Adrenal gland (tissue), 12 donors: ENCODE results near the gene ADARB2. TPM values are rescaled to one million over a fixed set of nuclear protein-coding genes. Genes with fewer than 3 reads are reported as not detected.

ENCODE experiments used
- DNase-seq, 7 donors: peaks; one replicate each; pipeline ENCODE4 v3.0.0-alpha.2; 2019 to 2020
- H3K27ac ChIP-seq, 5 donors: fragments of 200-600 bp; sonication (generic) in 4 of 5; 1 replicate in 3 of 5; 2 replicates in 2 of 5; pipeline versions ENCODE4 v1.5.1 to v1.8.0; 2016 to 2020; ENCODE audit warnings: mild to moderate bottlenecking in 1 of 5
- H3K27me3 ChIP-seq: fragments of 200-600 bp; 2 replicates; pipeline ENCODE4 v1.8.0; 2021
- H3K36me3 ChIP-seq, 2 donors: fragments of 200-600 bp; replicated peaks in 1 of 2; 1 replicate in 1 of 2; 2 replicates in 1 of 2; pipeline versions ENCODE4 v1.5.1 to v1.8.0; 2018 to 2022
- H3K4me1 ChIP-seq, 2 donors: fragments of 200-600 bp; replicated peaks in 1 of 2; 1 replicate in 1 of 2; 2 replicates in 1 of 2; pipeline versions ENCODE4 v1.5.1 to v1.8.0; 2018 to 2021
- H3K4me3 ChIP-seq, 4 donors: fragments of 200-600 bp; sonication (generic) in 3 of 4; one replicate each; pipeline ENCODE4 v1.5.1; 2016 to 2018
- H3K9me3 ChIP-seq, 3 donors: fragments of 200-600 bp; sonication (generic) in 1 of 3; replicated peaks in 1 of 3; 1 replicate in 2 of 3; 2 replicates in 1 of 3; pipeline versions ENCODE4 v1.5.1 to v1.8.0; 2016 to 2021
- CTCF ChIP-seq, 6 experiments: fragments of 450-650 bp in 4 of 6; fragments of 200-600 bp in 2 of 6; sonication (generic) in 1 of 6; IDR thresholded peaks; 1 replicate in 5 of 6; 2 replicates in 1 of 6; pipeline versions ENCODE4 v1.5.1 to v1.8.0; 2016 to 2021; ENCODE audit warnings: antibody characterized with exemption in 6 of 6, mild to moderate bottlenecking in 2 of 6, moderate library complexity in 1 of 6
- POLR2A ChIP-seq, 2 donors: fragments of 450-650 bp; IDR thresholded peaks; one replicate each; pipeline ENCODE4 v1.6.1; 2017; ENCODE audit warnings: antibody characterized with exemption in 2 of 2, mild to moderate bottlenecking in 2 of 2, moderate library complexity in 1 of 2
- WGBS, 4 donors: extraction: QIAGEN DNeasy Blood & Tissue Kit in 2 of 4; methylation state at CpG; one replicate each; pipeline versions ENCODE4 v1.1.5 to v1.1.7; 2013 to 2017; 5-methylcytosine and 5-hydroxymethylcytosine counted together
- intact Hi-C, 2 donors: fragments of 100-400 bp; cut with DNase I; formaldehyde crosslinking; loops; one replicate each; pipeline versions ENCODE4 v1.14.1 to v1.15.0; 2022 to 2023
- polyA plus RNA-seq, 3 donors: library from polyadenylated mRNA; stranded (reverse); fragments of 200-250 nt in 2 of 3; fragments of 350-450 nt in 1 of 3; fragmentation: Illumina TruSeq in 1 of 3; extraction: RNeasy Lipid Tissue Mini Kit (QIAGEN cat#74804) in 1 of 3; gene quantifications; one replicate each; pipeline ENCODE4 v1.2.3, GENCODE V29; 2013 to 2014
- total RNA-seq, 9 donors: library from RNA; depleted of rRNA in 4 of 9; stranded (reverse); fragments of >200 nt in 4 of 9; fragments of 120-200 nt in 1 of 9; fragmentation: NEBNext Ultra II Directional in 1 of 9; extraction: Animal tissue kit (Norgen Biotek cat#: 25700) in 1 of 9; gene quantifications; one replicate each; pipeline versions ENCODE4 v1.1.0 to v1.2.4, GENCODE V29; 2013 to 2023
- donor health status: healthy with polysubstance abuse.
- donor health status: Bipolar disorder and iron deficiency.
- donor health status: DM: yes; HTN: yes; CAD: no.
- donor health status: DM: no; HTN: no; CAD: no.
- donor health status: DM: no; HTN: no; CAD: no.
- donor health status: DM: yes; HTN: yes; CAD: no.

Gene ADARB2
- total and polyA plus RNA-seq, 12 donors: 0.14 to 3.1 (median 0.91) TPM

GRCh38 chr10:1244493-1244892, 492.8 kb downstream of the ADARB2 start:
- H3K9me3 ChIP-seq: no peaks in the 10 kb centered on the region
- DNase-seq: no peak
- TF ChIP-seq POLR2A (IDR thresholded peaks at IDR 0.05) (no peak), CTCF (IDR thresholded peaks at IDR 0.05) (no peak)
- H3K36me3 ChIP-seq: no peaks in the 10 kb centered on the region
- H3K27ac ChIP-seq: no peak overlapping the region
- WGBS, 4 donors: 89 to 93% (median 91%) methylated on average over 18 of the region's 18 CpGs
- intact Hi-C loops: no loop called here
- peaks cover 12% of the 10 kb centered on the region for H3K27me3 ChIP-seq
- H3K4me1 ChIP-seq: no peaks in the 10 kb centered on the region
- no peak overlapping the region for H3K4me3 ChIP-seq

- TF ChIP-seq CTCF (IDR thresholded peaks at IDR 0.05) (no peak), POLR2A (IDR thresholded peaks at IDR 0.05) (no peak)
- peak in 2 of 7 donors; percentile 30 to 38 for DNase-seq
These were observed 493.7 kb downstream of the ADARB2 start for GRCh38 chr10:1243486-1244234.

GRCh38 chr10:1242975-1243374, 494.4 kb downstream of the ADARB2 start:
- H3K36me3 ChIP-seq: no peaks in the 10 kb centered on the region
- 80 to 87% (median 85%) methylated on average over 17 to 18 of the region's 18 CpGs for WGBS, 4 donors

More at GRCh38 chr10:1243486-1244234, 493.7 kb downstream of the ADARB2 start:
- Histone ChIP-seq H3K9me3 (no peaks in the 10 kb centered on the region), H3K27ac (peak overlapping the region in 1 of 5 donors; percentile 34), H3K27me3 (peaks cover 12% of the 10 kb centered on the region), H3K4me3 (no peak overlapping the region), H3K36me3 (no peaks in the 10 kb centered on the region), H3K4me1 (no peaks in the 10 kb centered on the region)
- intact Hi-C loops: no loop called here
- 71 to 82% (median 76%) methylated on average over 16 to 22 of the region's 22 CpGs for WGBS, 4 donors

More at GRCh38 chr10:1242975-1243374, 494.4 kb downstream of the ADARB2 start:
- intact Hi-C loops: no loop called here
- no peaks in the 10 kb centered on the region for H3K4me1 ChIP-seq
- no peak overlapping the region for H3K27ac ChIP-seq
- TF ChIP-seq CTCF (IDR thresholded peaks at IDR 0.05): no peak
- H3K4me3 ChIP-seq: no peak overlapping the region
- DNase-seq: no peak
- H3K9me3 ChIP-seq: no peaks in the 10 kb centered on the region
- peaks cover 12% of the 10 kb centered on the region for H3K27me3 ChIP-seq
